Measurements from ENCODE around the gene MTCH2.

The MTCH2 gene

GRCh38 chr11:47631473-47631872, 10.9 kb downstream of the MTCH2 start:
- no peak for DNase-seq

- no peak for DNase-seq
These were observed 14.3 kb downstream of the MTCH2 start for GRCh38 chr11:47628026-47628425.

- DNase-seq = no peak
These were observed 16.1 kb downstream of the MTCH2 start for GRCh38 chr11:47626234-47626633.

GRCh38 chr11:47620836-47621378, 21.5 kb downstream of the MTCH2 start:
- DNase-seq = no peak

GRCh38 chr11:47617417-47617809, 24.9 kb downstream of the MTCH2 start:
- DNase-seq = no peak

- DNase-seq = no peak
These were observed 25.5 kb downstream of the MTCH2 start for GRCh38 chr11:47616726-47617416.

GRCh38 chr11:47615249-47615648, 27.1 kb downstream of the MTCH2 start:
- no peak for DNase-seq

- no peak for DNase-seq
These were observed 31.0 kb downstream of the MTCH2 start for GRCh38 chr11:47611348-47611794.

GRCh38 chr11:47609675-47610074, 32.7 kb downstream of the MTCH2 start:
- DNase-seq = no peak

- no peak for DNase-seq
These were observed 35.0 kb downstream of the MTCH2 start for GRCh38 chr11:47607380-47607779.

- no peak for DNase-seq
These were observed 35.6 kb downstream of the MTCH2 start for GRCh38 chr11:47606731-47607130.

GRCh38 chr11:47605921-47606320, 36.4 kb downstream of the MTCH2 start:
- DNase-seq = no peak

- no peak for DNase-seq
These were observed 39.1 kb downstream of the MTCH2 start for GRCh38 chr11:47603295-47603694.

GRCh38 chr11:47599902-47600301, 42.5 kb downstream of the MTCH2 start:
- DNase-seq = no peak

GRCh38 chr11:47595967-47596366, 46.4 kb downstream of the MTCH2 start:
- DNase-seq = no peak

- no peak for DNase-seq
These were observed 47.3 kb downstream of the MTCH2 start for GRCh38 chr11:47595029-47595428.

- DNase-seq = no peak
These were observed 48.2 kb downstream of the MTCH2 start, which contains the start of gene C1QTNF4 for GRCh38 chr11:47593934-47594855. TSS of gene C1QTNF4 (minus strand) at chr11:47594411. CDS start at chr11:47590810, 3,601 bp downstream.

GRCh38 chr11:47593492-47593933, 48.8 kb downstream of the MTCH2 start:
- DNase-seq = no peak

- DNase-seq = no peak
These were observed 49.4 kb downstream of the MTCH2 start for GRCh38 chr11:47592970-47593369.

GRCh38 chr11:47592251-47592650, 50.1 kb downstream of the MTCH2 start:
- DNase-seq = no peak

- DNase-seq = no peak
These were observed 50.6 kb downstream of the MTCH2 start for GRCh38 chr11:47591764-47592163.

GRCh38 chr11:47589977-47590861, 52.1 kb downstream of the MTCH2 start:
- no peak for DNase-seq

GRCh38 chr11:47589584-47589976, 52.8 kb downstream of the MTCH2 start:
- DNase-seq = no peak
